ENCODE results near the gene PIGU.

PIGU gene

GRCh38 chr20:34693414-34693813 lies 16.5 kb upstream of the PIGU start:
- TF ChIP-seq, protein P1, sequence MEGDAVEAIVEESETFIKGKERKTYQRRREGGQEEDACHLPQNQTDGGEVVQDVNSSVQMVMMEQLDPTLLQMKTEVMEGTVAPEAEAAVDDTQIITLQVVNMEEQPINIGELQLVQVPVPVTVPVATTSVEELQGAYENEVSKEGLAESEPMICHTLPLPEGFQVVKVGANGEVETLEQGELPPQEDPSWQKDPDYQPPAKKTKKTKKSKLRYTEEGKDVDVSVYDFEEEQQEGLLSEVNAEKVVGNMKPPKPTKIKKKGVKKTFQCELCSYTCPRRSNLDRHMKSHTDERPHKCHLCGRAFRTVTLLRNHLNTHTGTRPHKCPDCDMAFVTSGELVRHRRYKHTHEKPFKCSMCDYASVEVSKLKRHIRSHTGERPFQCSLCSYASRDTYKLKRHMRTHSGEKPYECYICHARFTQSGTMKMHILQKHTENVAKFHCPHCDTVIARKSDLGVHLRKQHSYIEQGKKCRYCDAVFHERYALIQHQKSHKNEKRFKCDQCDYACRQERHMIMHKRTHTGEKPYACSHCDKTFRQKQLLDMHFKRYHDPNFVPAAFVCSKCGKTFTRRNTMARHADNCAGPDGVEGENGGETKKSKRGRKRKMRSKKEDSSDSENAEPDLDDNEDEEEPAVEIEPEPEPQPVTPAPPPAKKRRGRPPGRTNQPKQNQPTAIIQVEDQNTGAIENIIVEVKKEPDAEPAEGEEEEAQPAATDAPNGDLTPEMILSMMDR (conservative IDR thresholded peaks at IDR 0.05; ENCODE audit: low read depth, low read length), result no peak
- no peak for DNase-seq (ENCODE audit: low read depth)
- no peak overlapping the region for H3K4me3 ChIP-seq (ENCODE audit: low read depth, low read length)

DNA sequence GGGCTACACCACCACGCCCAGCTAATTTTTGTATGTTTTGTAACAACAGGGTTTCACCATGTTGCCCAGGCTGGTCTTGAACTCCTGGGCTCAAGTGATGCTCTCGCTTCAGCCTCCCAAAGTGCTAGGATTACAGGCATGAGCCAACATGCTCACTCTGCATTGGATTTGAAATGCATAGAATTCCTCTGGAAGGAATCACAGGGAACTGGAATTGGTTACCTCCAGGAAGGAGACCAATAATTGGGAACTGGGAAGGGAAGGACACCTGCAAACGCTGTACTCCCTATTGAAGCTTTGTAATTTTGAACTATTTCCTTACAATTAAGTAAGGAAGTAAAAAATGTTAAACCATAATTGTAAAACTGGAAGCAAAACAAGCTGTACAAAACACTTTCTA lies 14.9 kb upstream of the PIGU start:
- H3K4me3 ChIP-seq (ENCODE audit: low read depth, low read length), result no peak overlapping the region
- DNase-seq (ENCODE audit: low read depth), result no peak
- TF ChIP-seq, protein P1 (conservative IDR thresholded peaks at IDR 0.05; ENCODE audit: low read depth, low read length), result no peak

DNA sequence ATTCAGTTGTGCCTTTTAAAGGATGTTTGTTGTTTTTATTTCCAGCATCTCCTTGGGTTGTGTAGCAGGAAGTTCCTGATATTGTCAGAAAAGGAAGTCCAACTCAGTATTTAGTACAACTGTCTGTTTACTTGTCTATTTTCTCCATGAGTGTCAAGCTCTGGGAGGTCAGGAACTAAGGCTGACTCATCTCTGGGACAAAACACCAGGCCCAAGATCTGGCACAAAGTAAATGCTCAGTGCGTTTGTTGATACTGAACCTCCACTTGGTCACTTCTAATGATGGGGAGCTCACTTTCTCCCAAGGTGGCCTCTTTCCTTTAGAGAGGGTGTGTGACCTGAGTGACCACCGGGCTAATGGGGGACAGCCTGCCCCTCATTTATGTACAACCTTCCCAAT lies 12.6 kb upstream of the PIGU start:
- DNase-seq (ENCODE audit: low read depth), result peak; percentile 43
- TF ChIP-seq, protein P1 (conservative IDR thresholded peaks at IDR 0.05; ENCODE audit: low read depth, low read length), result no peak
- no peak overlapping the region for H3K4me3 ChIP-seq (ENCODE audit: low read depth, low read length)

GRCh38 chr20:34683667-34684066 lies 6.8 kb upstream of the PIGU start:
- DNase-seq (ENCODE audit: low read depth), result no peak
- TF ChIP-seq, protein P1 (conservative IDR thresholded peaks at IDR 0.05; ENCODE audit: low read depth, low read length), result no peak
- no peak overlapping the region for H3K4me3 ChIP-seq (ENCODE audit: low read depth, low read length)

- no peak overlapping the region for H3K4me3 ChIP-seq (ENCODE audit: low read depth, low read length)
- peak; percentile 16 for DNase-seq (ENCODE audit: low read depth)
- TF ChIP-seq, protein P1 (conservative IDR thresholded peaks at IDR 0.05; ENCODE audit: low read depth, low read length), result no peak
Measured at GRCh38 chr20:34680586-34681175, 3.8 kb upstream of the PIGU start.

GRCh38 chr20:34675993-34676641 lies 775 bp downstream of the PIGU start:
- TF ChIP-seq, protein P1 (conservative IDR thresholded peaks at IDR 0.05; ENCODE audit: low read depth, low read length), result no peak
- H3K4me3 ChIP-seq (ENCODE audit: low read depth, low read length), result peak overlapping the region; percentile 90
- no peak for DNase-seq (ENCODE audit: low read depth)

GRCh38 chr20:34675561-34675960 lies 1.3 kb downstream of the PIGU start:
- no peak overlapping the region for H3K4me3 ChIP-seq (ENCODE audit: low read depth, low read length)
- DNase-seq (ENCODE audit: low read depth), result no peak
- TF ChIP-seq, protein P1 (conservative IDR thresholded peaks at IDR 0.05; ENCODE audit: low read depth, low read length), result no peak

Measured in choroid plexus epithelial cell (primary cell).